GM10248 (cell line): ENCODE measurements around the gene ATRAID.
A peak's percentile ranks its signal among the peaks of the same experiment; 100 is the strongest.

Source experiments
- CTCF ChIA-PET: fragments of 300-600 bp; sonication (Branson Sonifier 250); formaldehyde crosslinking; extraction: SDS; loops from one replicate; lab custom pipeline; 2021; ENCODE audit warnings: antibody characterized with exemption; lab: Yijun Ruan, JAX
- POLR2A ChIA-PET: fragments of 350-650 bp; sonication (Branson Sonifier 250); formaldehyde crosslinking; extraction: SDS; loops from one replicate; lab custom pipeline; 2020; ENCODE audit warnings: antibody characterized with exemption; lab: Yijun Ruan, JAX
- DNase-seq: peaks from one replicate; pipeline ENCODE4 v3.0.0; 2012; ENCODE audit errors: extremely low spot score
- CTCF ChIP-seq: IDR thresholded peaks from 2 replicates; pipeline ENCODE4 v1.5.1; 2012; ENCODE audit warnings: mild to moderate bottlenecking, low read depth; ENCODE audit errors: extremely low read depth, missing control alignments, control extremely low read depth

The ATRAID gene

DNA sequence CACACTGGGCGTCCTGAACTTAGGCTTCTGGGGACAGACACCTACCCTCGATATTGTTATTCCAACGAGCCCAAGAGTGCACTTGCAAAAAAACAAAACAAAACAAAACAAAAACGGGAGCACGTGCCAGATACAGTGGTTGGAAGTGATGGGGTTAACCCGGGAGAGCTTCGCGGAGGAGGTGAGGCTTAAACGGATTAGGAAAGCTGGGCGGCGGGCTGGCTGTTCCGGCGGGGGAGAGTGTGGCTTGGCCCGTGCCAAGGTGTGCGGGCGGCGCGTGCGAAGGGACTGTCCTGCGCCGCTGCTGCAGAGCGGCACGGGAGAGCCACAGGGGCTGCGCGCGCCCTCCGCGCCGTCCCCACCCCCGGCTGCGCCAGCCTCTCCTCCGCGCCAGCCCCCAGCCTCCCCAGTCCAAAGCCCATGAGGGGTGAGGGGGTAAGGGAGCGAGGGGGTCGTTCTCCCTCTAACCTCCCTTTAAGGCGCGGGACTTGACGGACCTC lies 52.5 kb downstream of the ATRAID start:
- POLR2A ChIA-PET: no interaction called here
- no peak for DNase-seq
- CTCF ChIA-PET: interaction anchor here (1.1 to 6.8 kb wide), 7 partner anchors 8 to 177 kb away, joined by 3 to 99 read pairs (median 7); partner anchors contain the start of genes DNAJC5G, KHK and TRIM54
- TF ChIP-seq CTCF: no peak

- ChIA-PET CTCF (interaction anchor here (1.1 to 6.8 kb wide), 14 partner anchors 8 to 303 kb away, joined by 3 to 99 read pairs (median 5); partner anchors contain the start of genes DNAJC5G, KHK and TRIM54), POLR2A (interaction anchor here (0.7 kb wide), 1 partner anchor 24 kb away, joined by 3 read pairs; no protein-coding TSS in a partner anchor)
- DNase-seq: peak; percentile 80
- TF ChIP-seq CTCF: peak; percentile 61
Measured at GRCh38 chr2:27264753-27265535, 53.1 kb downstream of the ATRAID start.

DNA sequence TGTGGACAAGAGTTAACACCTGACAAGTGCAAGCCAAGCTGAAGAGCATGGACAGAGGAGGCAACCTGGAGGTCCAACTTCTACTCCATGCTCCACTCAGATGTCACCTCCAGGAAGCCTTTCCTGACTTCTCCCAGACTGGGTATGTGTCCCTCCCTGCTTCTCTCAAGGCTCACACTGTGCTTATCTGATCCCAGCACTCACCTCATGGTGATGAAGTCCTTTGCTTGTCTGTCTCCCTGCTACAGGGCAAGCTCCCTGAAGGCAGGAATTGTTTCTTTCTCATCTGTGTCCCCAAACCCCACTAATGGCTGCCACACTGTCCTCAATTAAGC lies 53.7 kb downstream of the ATRAID start:
- no peak for DNase-seq
- CTCF ChIA-PET: interaction anchor here (1.1 to 6.8 kb wide), 15 partner anchors 9 to 304 kb away, joined by 3 to 99 read pairs (median 4); partner anchors contain the start of genes DNAJC5G, KHK and TRIM54
- TF ChIP-seq CTCF: no peak
- POLR2A ChIA-PET: interaction anchor here (0.7 kb wide), 1 partner anchor 24 kb away, joined by 3 read pairs; no protein-coding TSS in a partner anchor
